Endothelial cell (in vitro differentiated cells): ENCODE measurements around the gene MYBBP1A. TPM values are rescaled to one million over a fixed set of nuclear protein-coding genes. Genes with fewer than 3 reads are reported as not detected.
A peak's percentile ranks its signal among the peaks of the same experiment; 100 is the strongest.

Experiments used
- DNase-seq: peaks from one replicate; pipeline ENCODE4 v3.0.0; 2021; ENCODE audit warnings: low spot score
- H3K27ac Mint-ChIP-seq: one replicate; pipeline ENCODE4 v1.8.0; 2021; ENCODE audit warnings: mixed read lengths, inconsistent platforms; ENCODE audit not compliant: unreplicated experiment
- H3K27me3 Mint-ChIP-seq: one replicate; pipeline ENCODE4 v1.8.0; 2021; ENCODE audit warnings: mild to moderate bottlenecking, moderate library complexity, mixed read lengths, inconsistent platforms; ENCODE audit not compliant: unreplicated experiment
- H3K36me3 Mint-ChIP-seq: one replicate; pipeline ENCODE4 v1.8.0; 2021; ENCODE audit warnings: mild to moderate bottlenecking, low read depth, mixed read lengths, inconsistent platforms; ENCODE audit not compliant: unreplicated experiment
- H3K4me1 Mint-ChIP-seq: one replicate; pipeline ENCODE4 v1.8.0; 2021; ENCODE audit warnings: mild to moderate bottlenecking, mixed read lengths, inconsistent platforms; ENCODE audit not compliant: unreplicated experiment
- H3K4me3 Mint-ChIP-seq: one replicate; pipeline ENCODE4 v1.8.0; 2021; ENCODE audit warnings: mild to moderate bottlenecking, mixed read lengths, inconsistent platforms; ENCODE audit not compliant: unreplicated experiment
- H3K9me3 Mint-ChIP-seq: one replicate; pipeline ENCODE4 v1.8.0; 2021; ENCODE audit warnings: mixed read lengths, inconsistent platforms; ENCODE audit not compliant: unreplicated experiment
- CTCF ChIP-seq: fragments of 200-600 bp; sonication (generic); IDR thresholded peaks from one replicate; pipeline ENCODE4 v1.5.0; 2021; ENCODE audit warnings: antibody characterized with exemption; ENCODE audit not compliant: unreplicated experiment
- total RNA-seq: library from RNA; stranded (reverse); fragmentation: NEBNext Ultra II Directional; extraction: Animal tissue kit (Norgen Biotek cat#: 25700); gene quantifications from one replicate; pipeline ENCODE4 v1.2.1, GENCODE V29; 2021; ENCODE audit not compliant: unreplicated experiment

Gene MYBBP1A
- total RNA-seq, 1 donor from 2014 or later, result 32.4 TPM

GRCh38 chr17:4539025-4539424 is 16.2 kb downstream of the MYBBP1A start:
- no peak for DNase-seq
- peaks cover 40% of the 10 kb centered on the region for H3K27me3 Mint-ChIP-seq
- H3K4me1 Mint-ChIP-seq, result peaks cover 17% of the 10 kb centered on the region
- no peak for TF ChIP-seq CTCF
- no peak overlapping the region for H3K4me3 Mint-ChIP-seq
- no peaks in the 10 kb centered on the region for H3K9me3 Mint-ChIP-seq
- no peak overlapping the region for H3K27ac Mint-ChIP-seq
- peaks cover 2% of the 10 kb centered on the region for H3K36me3 Mint-ChIP-seq

GRCh38 chr17:4538236-4539002 is 16.8 kb downstream of the MYBBP1A start:
- Mint-ChIP-seq H3K36me3 (peaks cover 3% of the 10 kb centered on the region), H3K4me3 (no peak overlapping the region)
- TF ChIP-seq CTCF, result no peak

GRCh38 chr17:4537451-4538235 is 17.5 kb downstream of the MYBBP1A start:
- no peak for DNase-seq
- Mint-ChIP-seq H3K4me3 (no peak overlapping the region), H3K27me3 (peaks cover 34% of the 10 kb centered on the region), H3K4me1 (peaks cover 22% of the 10 kb centered on the region), H3K36me3 (peaks cover 6% of the 10 kb centered on the region), H3K9me3 (no peaks in the 10 kb centered on the region), H3K27ac (peak overlapping the region; percentile 48)
- TF ChIP-seq CTCF, result no peak

More at GRCh38 chr17:4538236-4539002, 16.8 kb downstream of the MYBBP1A start:
- peaks cover 36% of the 10 kb centered on the region for H3K27me3 Mint-ChIP-seq
- H3K4me1 Mint-ChIP-seq, result peaks cover 18% of the 10 kb centered on the region
- DNase-seq, result no peak
- H3K27ac Mint-ChIP-seq, result no peak overlapping the region
- no peaks in the 10 kb centered on the region for H3K9me3 Mint-ChIP-seq

GRCh38 chr17:4536742-4537411 is 18.3 kb downstream of the MYBBP1A start:
- no peak for TF ChIP-seq CTCF
- H3K9me3 Mint-ChIP-seq, result no peaks in the 10 kb centered on the region
- H3K27me3 Mint-ChIP-seq, result peaks cover 29% of the 10 kb centered on the region
- no peak for DNase-seq
- peaks cover 11% of the 10 kb centered on the region for H3K36me3 Mint-ChIP-seq
- H3K27ac Mint-ChIP-seq, result no peak overlapping the region
- peaks cover 29% of the 10 kb centered on the region for H3K4me1 Mint-ChIP-seq
- no peak overlapping the region for H3K4me3 Mint-ChIP-seq
